GM12878 (cell line): ENCODE results near the gene RCE1. TPM values are rescaled to one million over a fixed set of nuclear protein-coding genes. Genes with fewer than 3 reads are reported as not detected.
A peak's percentile ranks its signal among the peaks of the same experiment; 100 is the strongest.
"Not testable (repeated sequence)": the region's sequence is repeated elsewhere in the genome, so short reads cannot be mapped to it uniquely, and the experiment has no call there.

Source experiments
- ATAC-seq: fragments of 200-7000 bp; cut with Tn5 transposase; 3 replicates; pipeline ENCODE4 v1.9.1; 2020; ENCODE audit warnings: mild to moderate bottlenecking, moderate library complexity
- BruUV-seq: library from RNA; stranded (reverse); fragments of 400-500 nt; replicated peaks from 2 replicates; lab custom pipeline; 2021; lab: Mats Ljungman, UMichigan
- CTCF ChIA-PET: fragments of 300-600 bp; sonication (Branson Sonifier 250); formaldehyde crosslinking; extraction: SDS; loops from one replicate; lab custom pipeline; 2021; ENCODE audit warnings: inconsistent platforms; lab: Yijun Ruan, JAX
- POLR2A ChIA-PET: fragments of 350-600 bp; formaldehyde crosslinking; extraction: SDS; loops from one replicate; lab custom pipeline; 2021; ENCODE audit warnings: inconsistent platforms; lab: Charles Lee
- RAD21 ChIA-PET: fragments of 300-600 bp; sonication (Branson Sonifier 250); formaldehyde crosslinking; loops from one replicate; lab custom pipeline; 2023; ENCODE audit warnings: antibody characterized with exemption; ENCODE audit not compliant: unreplicated experiment; lab: Charles Lee
- SMC1A ChIA-PET: fragments of 300-600 bp; sonication (Branson Sonifier 250); formaldehyde crosslinking; loops from one replicate; lab custom pipeline; 2023; ENCODE audit not compliant: unreplicated experiment, uncharacterized antibody; lab: Charles Lee
- DNase-seq: peaks from one replicate; pipeline ENCODE4 v3.0.0-alpha.2; 2011; ENCODE audit warnings: low read depth, low spot score
- FAIRE-seq: peaks from 3 replicates; lab custom pipeline; 2011; peaks lifted over from hg19 to GRCh38; lab: Jason Lieb, UNC
- H2AFZ ChIP-seq: 2 replicates; pipeline ENCODE4 v1.6.0; 2011; ENCODE audit warnings: low read depth, low read length, control low read depth; ENCODE audit not compliant: control insufficient read depth
- H3K27ac ChIP-seq: 2 replicates; pipeline ENCODE4 v1.5.1; 2011; ENCODE audit warnings: control low read depth; ENCODE audit not compliant: control insufficient read depth, insufficient read depth
- H3K27me3 ChIP-seq, 2 experiments: replicated peaks in 1 of 2; 2 replicates each; pipeline versions ENCODE4 v1.6.0 to v1.6.1; 2011; ENCODE audit warnings: low read length in 1 of 2; ENCODE audit not compliant: control insufficient read depth in 2 of 2, insufficient read depth in 2 of 2
- H3K36me3 ChIP-seq, 2 experiments: 2 replicates each; pipeline ENCODE4 v1.5.1; 2011; ENCODE audit warnings: low read length in 1 of 2; ENCODE audit not compliant: control insufficient read depth in 2 of 2, insufficient read depth in 2 of 2
- H3K4me1 ChIP-seq: 2 replicates; pipeline ENCODE4 v1.6.1; 2011; ENCODE audit warnings: mild to moderate bottlenecking, low read length, moderate library complexity, mixed read lengths; ENCODE audit not compliant: control insufficient read depth, insufficient read depth
- H3K4me2 ChIP-seq: 2 replicates; pipeline ENCODE4 v1.6.0; 2011; ENCODE audit warnings: control low read depth; ENCODE audit not compliant: control insufficient read depth, insufficient read depth
- H3K4me3 ChIP-seq: fragments of 200-600 bp; sonication (generic); 2 replicates; pipeline ENCODE4 v1.5.1; 2016
- H3K79me2 ChIP-seq: 2 replicates; pipeline ENCODE4 v1.6.0; 2011; ENCODE audit warnings: low read length; ENCODE audit not compliant: control insufficient read depth, insufficient read depth
- H3K9ac ChIP-seq: 2 replicates; pipeline ENCODE4 v1.8.0; 2011; ENCODE audit warnings: low read length, control low read depth, mixed read lengths; ENCODE audit not compliant: control insufficient read depth, insufficient read depth
- H3K9me3 ChIP-seq: replicated peaks from 3 replicates; pipeline ENCODE4 v1.5.1; 2011; ENCODE audit warnings: mild to moderate bottlenecking, low read length; ENCODE audit not compliant: control insufficient read depth, insufficient read depth
- H4K20me1 ChIP-seq: 2 replicates; pipeline ENCODE4 v1.6.0; 2011; ENCODE audit not compliant: control insufficient read depth, insufficient read depth
- CUX1 ChIP-seq: IDR thresholded peaks from 2 replicates; pipeline ENCODE4 v1.6.1; 2012; ENCODE audit warnings: improper control_type of control experiment, low read depth, low read length; ENCODE audit not compliant: insufficient replicate concordance
- POLR2A ChIP-seq: IDR thresholded peaks from 2 replicates; pipeline ENCODE4 v1.6.1; 2011; ENCODE audit warnings: low read depth, mild to moderate bottlenecking, low read length
- RAD21 ChIP-seq: IDR thresholded peaks from 2 replicates; pipeline ENCODE4 v1.6.1; 2011; ENCODE audit warnings: mild to moderate bottlenecking, low read depth, low read length, moderate library complexity; ENCODE audit not compliant: insufficient read depth
- RUNX3 ChIP-seq: IDR thresholded peaks from 2 replicates; pipeline ENCODE4 v1.6.1; 2012; ENCODE audit warnings: low read length, inconsistent platforms
- SKIL ChIP-seq: fragments of 450-650 bp; IDR thresholded peaks from 2 replicates; pipeline ENCODE4 v1.6.1; 2017; ENCODE audit warnings: mild to moderate bottlenecking, low read depth, inconsistent platforms; ENCODE audit not compliant: poor library complexity, severe bottlenecking
- SREBF1 ChIP-seq: IDR thresholded peaks from 2 replicates; pipeline ENCODE4 v1.6.1; 2012; ENCODE audit warnings: mild to moderate bottlenecking, low read length
- YY1 ChIP-seq: IDR thresholded peaks from 2 replicates; pipeline ENCODE4 v1.6.1; 2011; ENCODE audit warnings: low read depth, mild to moderate bottlenecking, low read length
- WGBS: methylation state at CpG from one replicate; pipeline ENCODE4 v1.1.6; 2016; ENCODE audit warnings: low lambda C conversion rate; ENCODE audit not compliant: insufficient replicate concordance, insufficient coverage; ENCODE audit errors: missing lambda C conversion rate; 5-methylcytosine and 5-hydroxymethylcytosine counted together
- in situ Hi-C: fragments of 300-500 bp; cut with MboI; formaldehyde crosslinking; loops from 9 replicates; pipeline ENCODE4 v1.14.3; 2018; ENCODE audit warnings: mixed read lengths
- intact Hi-C: fragments of 100-400 bp; cut with micrococcal nuclease; formaldehyde crosslinking; loops from one replicate; pipeline ENCODE4 v1.14.2; 2022; ENCODE audit not compliant: unreplicated experiment
- polyA plus RNA-seq, 11 experiments: library from polyadenylated mRNA; depleted of rRNA in 4 of 11; unstranded in 6 of 11; stranded (reverse) in 5 of 11; fragments of >200 nt; fragmentation: Nextera tagmentation in 4 of 11; fragmentation: Illumina TruSeq in 1 of 11; extraction: Ambion mirVana in 4 of 11; extraction: Trizol in 1 of 11; gene quantifications; 1 replicate in 1 of 11; 2 replicates in 10 of 11; pipeline versions ENCODE4 v1.2.1 to v1.2.3, GENCODE V29; 2011 to 2016; ENCODE audit warnings: inconsistent platforms in 2 of 11, missing spikeins in 2 of 11, low read depth in 1 of 11
- total RNA-seq, 4 experiments: library from RNA; depleted of rRNA in 3 of 4; stranded (reverse); fragments of >200 nt in 3 of 4; fragmentation: Illumina TruSeq in 1 of 4; extraction: Trizol in 1 of 4; gene quantifications; 2 replicates each; pipeline versions ENCODE4 v1.2.1 to v1.2.3, GENCODE V29; 2013 to 2021

The RCE1 gene
- total and polyA plus RNA-seq, 10 of the 15 experiments (the other 5 are each of a cell fraction or from before 2014, with no cell fraction given): 0.79 to 32.9 (median 16.4) TPM

DNA sequence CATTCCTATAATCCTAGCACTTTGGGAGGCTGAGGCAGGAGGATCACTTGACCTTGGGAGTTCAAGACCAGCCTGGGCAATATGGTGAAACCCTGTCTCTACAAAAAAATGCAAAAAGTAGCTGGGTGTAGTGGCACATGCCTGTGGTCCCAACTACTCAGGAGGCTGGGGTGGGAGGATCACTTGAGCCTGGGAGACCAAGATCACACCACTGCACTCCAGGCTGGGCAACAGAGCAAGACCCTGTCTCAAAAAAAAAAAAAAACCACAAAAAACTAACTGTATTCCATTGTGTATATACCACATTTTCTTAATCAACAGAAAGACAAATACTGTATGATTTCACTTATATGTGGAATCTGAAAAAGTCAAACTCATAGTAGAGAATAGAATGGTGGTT, 43.4 kb upstream of the RCE1 start:
- H3K27ac ChIP-seq, in situ Hi-C loops, BruUV-seq, H3K9ac ChIP-seq, H3K4me2 ChIP-seq, H3K4me3 ChIP-seq, intact Hi-C loops, DNase-seq, H3K36me3 ChIP-seq, H4K20me1 ChIP-seq, H2AFZ ChIP-seq, ATAC-seq, FAIRE-seq: not testable (repeated sequence)
- ChIA-PET POLR2A (interaction anchor here (0.6 to 1.9 kb wide), 3 partner anchors 32 to 331 kb away, joined by 3 to 4 read pairs (median 3); no protein-coding TSS in a partner anchor), RAD21 (interaction anchor here (1.3 to 1.6 kb wide), 2 partner anchors 35 to 54 kb away, joined by 3 read pairs; no protein-coding TSS in a partner anchor), SMC1A (interaction anchor here (0.6 kb wide), 1 partner anchor 51 kb away, joined by 3 read pairs; no protein-coding TSS in a partner anchor), CTCF (interaction anchor here (0.8 to 1.6 kb wide), 2 partner anchors 28 to 34 kb away, joined by 3 to 5 read pairs; no protein-coding TSS in a partner anchor)
- H3K4me1 ChIP-seq: peaks cover 14% of the 10 kb centered on the region
- TF ChIP-seq RUNX3: 0 out of 2 replicates have a peak, but pooled peaks have one; percentile 4
- TF ChIP-seq, all 136 proteins: peak for 1; not testable (repeated sequence) for 135
- not testable (repeated sequence) for H3K79me2 ChIP-seq, H3K9me3 ChIP-seq, H3K27me3 ChIP-seq

DNA sequence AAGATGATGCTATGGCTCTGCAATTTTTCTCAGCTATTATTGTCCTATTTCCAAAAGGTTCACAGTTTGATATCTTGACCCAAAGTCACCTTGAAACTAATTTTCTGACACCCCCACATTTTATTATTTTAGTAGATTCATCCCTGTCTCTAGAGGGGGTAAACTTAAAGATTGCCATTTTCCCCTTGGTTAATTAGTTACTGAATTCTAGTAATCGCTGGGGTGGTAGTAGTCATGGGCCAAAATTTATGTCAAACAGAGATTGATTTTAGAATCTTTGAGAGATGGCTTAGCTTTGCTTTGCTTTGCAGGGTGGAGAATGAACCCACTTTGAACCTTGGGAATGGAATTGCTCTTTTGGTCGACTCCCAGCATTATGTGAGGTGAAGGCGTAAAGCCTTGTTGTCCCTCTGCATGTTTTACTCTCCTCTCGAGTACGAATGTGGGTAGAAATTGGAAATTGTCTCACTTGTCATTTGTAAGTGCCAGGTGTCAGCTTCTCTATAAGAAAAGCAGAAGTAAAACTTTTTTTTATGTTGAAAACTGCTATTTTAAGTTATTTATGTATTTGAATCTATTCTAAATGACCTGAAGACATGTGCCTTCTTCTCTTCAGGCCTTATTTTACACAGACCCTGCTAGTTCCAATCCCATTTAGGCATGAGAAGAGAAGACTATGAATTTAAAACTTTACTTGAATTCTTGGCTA, 42.4 kb upstream of the RCE1 start:
- H4K20me1 ChIP-seq: no peaks in the 10 kb centered on the region
- SMC1A ChIA-PET: interaction anchor here (1.3 kb wide), 1 partner anchor 415 kb away, joined by 3 read pairs; no protein-coding TSS in a partner anchor
- H3K4me2 ChIP-seq: peak overlapping the region; percentile 63
- peaks cover 14% of the 10 kb centered on the region for H3K4me1 ChIP-seq
- BruUV-seq: no TSS peak
- RAD21 ChIA-PET: interaction anchor here (1.1 to 1.6 kb wide), 3 partner anchors 34 to 124 kb away, joined by 3 read pairs; no protein-coding TSS in a partner anchor
- H2AFZ ChIP-seq: peak overlapping the region; percentile 46; the same call in 1 of the 2 replicates
- H3K4me3 ChIP-seq: no peak overlapping the region
- peak; percentile 90 for ATAC-seq
- DNase-seq: peak; percentile 66
- no peaks in the 10 kb centered on the region for H3K79me2 ChIP-seq
- 23% methylated on average over 5 of the region's 5 CpGs for WGBS
- no peaks in the 10 kb centered on the region for H3K36me3 ChIP-seq
- H3K27ac ChIP-seq: peak overlapping the region; percentile 84
- intact Hi-C loops: no loop called here
- H3K9ac ChIP-seq: peak overlapping the region; percentile 17; the same call in 1 of the 2 replicates
- no peak for FAIRE-seq
- CTCF ChIA-PET: interaction anchor here (0.8 to 1.6 kb wide), 3 partner anchors 16 to 33 kb away, joined by 3 to 5 read pairs (median 3); no protein-coding TSS in a partner anchor
- POLR2A ChIA-PET: interaction anchor here (1.2 to 1.9 kb wide), 2 partner anchors 33 to 41 kb away, joined by 4 read pairs; no protein-coding TSS in a partner anchor
- no peaks in the 10 kb centered on the region for H3K27me3 ChIP-seq
- H3K9me3 ChIP-seq: no peaks in the 10 kb centered on the region
- in situ Hi-C loops: no loop called here
- TF ChIP-seq YY1: no peak
- no peak for TF ChIP-seq CUX1
- 0 out of 2 replicates have a peak, but pooled peaks have one; percentile 28 for TF ChIP-seq POLR2A
- no peak for TF ChIP-seq RAD21
- TF ChIP-seq SKIL: no peak
- no peak for TF ChIP-seq SREBF1
